ENCODE measurements around the gene HCN1.

DNA sequence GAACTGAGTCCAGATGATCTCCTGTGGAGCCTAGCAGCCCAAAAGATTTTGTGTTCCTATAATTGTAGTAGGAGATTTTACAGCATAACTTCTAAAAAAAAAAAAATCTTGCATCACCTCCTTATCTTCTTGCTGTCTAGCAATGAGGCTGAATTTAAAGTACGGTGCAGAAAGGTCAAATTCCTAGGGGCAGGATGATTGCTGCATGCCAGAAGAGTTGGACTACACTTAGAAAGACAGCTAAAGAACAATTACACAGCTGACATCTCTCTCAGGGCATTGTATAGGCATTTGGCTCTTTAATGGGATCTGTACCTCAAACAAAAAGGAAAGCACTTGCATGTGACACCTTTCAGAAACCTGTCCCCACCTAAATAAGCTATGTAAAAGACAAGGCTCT, 443.2 kb downstream of the HCN1 start:
- no peak for TF ChIP-seq POLR2A (IDR thresholded peaks at IDR 0.05)
- TF ChIP-seq, protein P1, sequence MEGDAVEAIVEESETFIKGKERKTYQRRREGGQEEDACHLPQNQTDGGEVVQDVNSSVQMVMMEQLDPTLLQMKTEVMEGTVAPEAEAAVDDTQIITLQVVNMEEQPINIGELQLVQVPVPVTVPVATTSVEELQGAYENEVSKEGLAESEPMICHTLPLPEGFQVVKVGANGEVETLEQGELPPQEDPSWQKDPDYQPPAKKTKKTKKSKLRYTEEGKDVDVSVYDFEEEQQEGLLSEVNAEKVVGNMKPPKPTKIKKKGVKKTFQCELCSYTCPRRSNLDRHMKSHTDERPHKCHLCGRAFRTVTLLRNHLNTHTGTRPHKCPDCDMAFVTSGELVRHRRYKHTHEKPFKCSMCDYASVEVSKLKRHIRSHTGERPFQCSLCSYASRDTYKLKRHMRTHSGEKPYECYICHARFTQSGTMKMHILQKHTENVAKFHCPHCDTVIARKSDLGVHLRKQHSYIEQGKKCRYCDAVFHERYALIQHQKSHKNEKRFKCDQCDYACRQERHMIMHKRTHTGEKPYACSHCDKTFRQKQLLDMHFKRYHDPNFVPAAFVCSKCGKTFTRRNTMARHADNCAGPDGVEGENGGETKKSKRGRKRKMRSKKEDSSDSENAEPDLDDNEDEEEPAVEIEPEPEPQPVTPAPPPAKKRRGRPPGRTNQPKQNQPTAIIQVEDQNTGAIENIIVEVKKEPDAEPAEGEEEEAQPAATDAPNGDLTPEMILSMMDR (IDR thresholded peaks at IDR 0.05) = no peak
